Retinal pigment epithelial cell (primary cell): Measurements from ENCODE around the gene SLF2.

Experiments
- DNase-seq: peaks from one replicate; pipeline ENCODE4 v3.0.0-alpha.2; 2010; ENCODE audit warnings: low read depth
- H3K4me3 ChIP-seq: 2 replicates; pipeline ENCODE4 v1.5.1; 2011; ENCODE audit warnings: mild to moderate bottlenecking, low read length, control low read depth, moderate library complexity
- TF ChIP-seq, protein P1 (sequence below): conservative IDR thresholded peaks from 2 replicates; pipeline ENCODE4 v1.5.1; 2011; ENCODE audit warnings: low read depth, low read length, control low read depth, inconsistent platforms

SLF2 gene

DNA sequence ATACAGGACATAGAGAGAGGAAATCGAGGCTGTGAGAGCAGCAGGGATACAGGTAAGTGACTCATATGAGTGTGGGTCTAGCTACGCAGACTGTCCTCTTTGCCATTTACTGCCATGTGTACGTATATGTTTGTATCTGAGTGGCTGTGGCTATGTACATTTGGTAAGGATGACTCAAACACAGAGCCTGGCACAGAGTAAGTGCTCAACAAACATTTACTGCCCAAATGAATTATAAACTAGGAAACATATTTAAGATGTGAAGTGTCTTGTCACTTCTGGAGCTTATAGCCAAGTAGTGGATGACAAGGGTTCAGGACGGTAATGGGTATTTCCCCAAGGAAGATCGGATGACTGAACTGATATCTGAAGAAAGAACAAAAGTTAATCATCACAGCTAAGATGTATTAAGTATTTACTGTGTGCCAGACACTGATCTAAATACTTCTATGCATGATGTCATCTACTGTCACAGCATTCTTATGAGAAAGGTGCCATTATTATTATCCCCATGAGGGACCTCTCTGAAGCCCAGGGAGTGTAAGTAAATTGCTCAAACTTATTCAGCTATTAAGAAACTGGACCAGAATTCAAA is 68.5 kb downstream of the SLF2 start:
- TF ChIP-seq, protein P1, sequence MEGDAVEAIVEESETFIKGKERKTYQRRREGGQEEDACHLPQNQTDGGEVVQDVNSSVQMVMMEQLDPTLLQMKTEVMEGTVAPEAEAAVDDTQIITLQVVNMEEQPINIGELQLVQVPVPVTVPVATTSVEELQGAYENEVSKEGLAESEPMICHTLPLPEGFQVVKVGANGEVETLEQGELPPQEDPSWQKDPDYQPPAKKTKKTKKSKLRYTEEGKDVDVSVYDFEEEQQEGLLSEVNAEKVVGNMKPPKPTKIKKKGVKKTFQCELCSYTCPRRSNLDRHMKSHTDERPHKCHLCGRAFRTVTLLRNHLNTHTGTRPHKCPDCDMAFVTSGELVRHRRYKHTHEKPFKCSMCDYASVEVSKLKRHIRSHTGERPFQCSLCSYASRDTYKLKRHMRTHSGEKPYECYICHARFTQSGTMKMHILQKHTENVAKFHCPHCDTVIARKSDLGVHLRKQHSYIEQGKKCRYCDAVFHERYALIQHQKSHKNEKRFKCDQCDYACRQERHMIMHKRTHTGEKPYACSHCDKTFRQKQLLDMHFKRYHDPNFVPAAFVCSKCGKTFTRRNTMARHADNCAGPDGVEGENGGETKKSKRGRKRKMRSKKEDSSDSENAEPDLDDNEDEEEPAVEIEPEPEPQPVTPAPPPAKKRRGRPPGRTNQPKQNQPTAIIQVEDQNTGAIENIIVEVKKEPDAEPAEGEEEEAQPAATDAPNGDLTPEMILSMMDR = no peak
- H3K4me3 ChIP-seq = no peak overlapping the region
- no peak for DNase-seq

DNA sequence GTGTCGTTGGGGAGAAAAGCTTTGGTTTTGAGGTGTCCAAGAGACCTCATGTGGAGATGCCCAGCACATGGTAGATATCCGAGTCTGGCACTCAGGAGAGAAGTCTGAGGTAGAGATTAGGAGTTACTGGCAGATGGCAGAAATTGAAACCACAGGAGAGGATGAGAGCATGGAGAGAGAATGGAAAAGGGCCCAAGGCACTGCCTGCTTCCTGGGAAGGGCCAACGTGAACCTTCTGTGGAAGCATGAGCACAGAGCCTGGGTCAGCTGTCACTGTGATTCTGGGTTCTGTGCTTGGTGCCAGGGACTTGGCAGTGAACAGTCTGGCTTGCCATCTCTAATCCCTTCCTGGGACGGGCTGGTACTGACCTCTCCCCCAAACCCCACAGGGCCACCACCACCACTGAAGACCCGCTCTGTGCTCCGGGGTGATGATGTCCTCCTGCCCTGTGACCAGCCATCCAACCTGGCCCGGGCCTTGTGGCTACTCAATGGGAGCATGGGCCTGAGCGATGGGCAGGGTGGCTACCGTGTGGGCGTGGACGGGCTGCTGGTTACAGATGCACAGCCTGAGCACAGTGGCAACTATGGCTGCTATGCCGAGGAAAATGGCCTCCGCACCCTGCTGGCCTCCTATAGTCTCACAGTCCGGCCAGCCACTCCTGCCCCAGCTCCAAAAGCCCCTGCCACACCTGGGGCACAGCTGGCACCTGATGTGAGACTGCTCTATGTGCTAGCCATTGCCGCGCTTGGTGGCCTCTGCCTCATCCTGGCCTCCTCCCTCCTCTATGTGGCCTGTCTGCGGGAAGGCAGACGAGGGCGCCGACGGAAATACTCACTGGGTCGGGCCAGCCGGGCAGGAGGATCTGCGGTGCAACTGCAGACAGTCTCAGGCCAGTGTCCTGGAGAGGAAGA is 70.4 kb downstream of the SLF2 start:
- no peak overlapping the region for H3K4me3 ChIP-seq
- DNase-seq = no peak
- TF ChIP-seq, protein P1 = no peak

DNA sequence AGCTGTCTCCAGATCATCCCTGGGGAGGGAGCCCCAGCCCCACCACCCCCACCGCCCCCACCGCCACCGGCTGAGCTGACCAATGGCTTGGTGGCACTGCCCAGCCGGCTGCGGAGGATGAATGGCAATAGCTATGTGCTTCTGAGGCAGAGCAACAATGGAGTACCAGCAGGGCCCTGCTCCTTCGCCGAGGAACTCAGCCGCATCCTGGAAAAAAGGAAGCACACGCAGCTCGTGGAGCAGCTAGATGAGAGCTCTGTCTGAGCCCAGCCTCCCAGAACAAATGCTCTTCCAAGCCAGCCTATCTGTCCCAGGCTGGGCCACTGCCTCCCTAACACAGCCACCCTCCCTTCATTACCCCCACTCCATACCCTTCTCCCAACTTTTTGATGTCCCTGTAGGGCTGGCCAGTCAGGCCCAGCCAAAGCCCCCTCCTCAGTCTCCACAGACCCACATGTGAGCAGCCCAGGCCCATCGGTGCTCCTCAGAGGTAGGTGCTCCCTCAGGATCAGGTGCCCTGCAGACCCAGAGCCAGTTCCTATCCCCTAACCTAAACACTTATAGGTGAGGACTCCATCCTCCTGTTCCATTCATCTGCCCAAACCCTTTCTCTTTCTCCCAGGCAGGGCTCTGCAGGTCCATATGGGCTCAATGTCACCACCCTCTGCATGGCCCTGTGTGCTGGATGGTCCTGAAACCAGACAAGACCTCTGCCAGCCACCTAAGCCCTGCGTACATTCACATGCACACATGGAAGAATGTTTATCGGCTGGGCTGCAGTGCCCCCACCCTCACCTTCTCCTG is 71.3 kb downstream of the SLF2 start:
- TF ChIP-seq, protein P1 = no peak
- no peak overlapping the region for H3K4me3 ChIP-seq
- no peak for DNase-seq

DNA sequence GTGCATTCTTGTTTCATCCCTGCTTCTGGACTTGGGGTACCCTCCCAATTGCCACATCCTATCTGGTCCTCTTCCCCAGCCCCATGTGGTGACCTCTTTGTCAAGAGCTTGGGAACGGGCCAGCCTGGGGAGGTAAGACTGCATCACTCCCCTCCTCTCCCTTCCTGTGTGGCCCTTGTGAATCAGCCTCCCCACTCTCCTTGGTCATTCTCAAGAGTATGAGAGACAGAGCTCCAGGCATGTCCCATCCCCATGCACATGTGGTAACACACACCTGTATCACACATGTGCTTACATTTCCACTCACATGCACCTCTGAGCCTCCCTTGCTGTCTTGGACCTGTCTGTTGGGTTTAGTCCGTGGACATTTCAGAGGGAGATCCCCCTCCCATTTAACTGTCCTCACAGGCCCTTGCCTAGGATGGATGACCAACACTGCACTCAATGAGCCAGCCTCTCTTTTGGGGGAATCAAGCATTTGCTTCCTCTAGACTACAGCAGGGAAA is 72.0 kb downstream of the SLF2 start:
- no peak for DNase-seq
- no peak overlapping the region for H3K4me3 ChIP-seq
- TF ChIP-seq, protein P1 = no peak

DNA sequence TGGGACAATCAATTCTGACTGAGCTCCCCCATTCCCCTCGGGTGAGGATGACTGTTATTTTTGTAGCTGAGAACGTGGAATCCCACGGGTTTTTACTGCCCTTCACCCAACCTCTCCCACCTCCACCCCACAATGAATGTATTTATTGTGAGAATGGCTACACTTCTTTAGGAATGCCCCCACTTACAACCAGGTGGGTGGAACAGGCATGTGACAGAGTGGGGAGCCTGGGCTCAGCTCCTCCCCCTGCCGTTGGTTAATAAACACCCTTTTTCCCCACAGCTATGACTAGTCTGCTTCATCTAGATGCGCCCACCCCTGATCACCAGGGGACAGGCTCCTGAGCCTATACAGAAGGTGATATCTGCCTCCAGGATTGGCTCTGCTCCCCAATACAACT is 72.6 kb downstream of the SLF2 start:
- no peak overlapping the region for H3K4me3 ChIP-seq
- TF ChIP-seq, protein P1 = no peak

DNA sequence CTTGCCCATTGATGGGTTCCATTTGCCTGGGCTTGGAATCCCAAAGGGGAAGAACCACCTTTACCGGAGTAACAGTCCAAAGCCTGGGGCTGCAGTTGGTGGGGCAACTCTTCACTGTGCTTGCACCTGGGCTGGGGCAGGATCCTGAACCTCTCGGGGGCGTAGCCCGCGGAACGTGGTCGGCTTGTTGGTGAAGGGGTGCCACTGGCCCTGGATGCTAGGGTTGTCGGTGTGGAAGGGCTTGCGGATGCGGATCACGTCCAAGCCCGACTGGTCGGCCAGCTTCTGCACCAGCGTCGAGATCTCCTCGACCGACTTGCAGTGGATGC is 73.8 kb downstream of the SLF2 start:
- DNase-seq = no peak
- TF ChIP-seq, protein P1 = no peak
- peak overlapping the region; percentile 93 for H3K4me3 ChIP-seq

More for the DNA sequence above, 72.6 kb downstream of the SLF2 start:
- DNase-seq = no peak
